GM10266 (cell line): ENCODE measurements around the gene ABCA8.
"Not testable (repeated sequence)": the region's sequence is repeated elsewhere in the genome, so short reads cannot be mapped to it uniquely, and the experiment has no call there.

ENCODE experiments used
- DNase-seq: peaks from one replicate; pipeline ENCODE4 v3.0.0; 2012; ENCODE audit errors: extremely low spot score
- CTCF ChIP-seq: IDR thresholded peaks from 2 replicates; pipeline ENCODE4 v1.5.1; 2012; ENCODE audit warnings: mild to moderate bottlenecking, low read depth; ENCODE audit not compliant: control insufficient read depth, insufficient read depth; ENCODE audit errors: missing control alignments

ABCA8 gene

GRCh38 chr17:68972119-68972704 is 17.0 kb upstream of the ABCA8 start:
- peak; percentile 25 for DNase-seq
- peak; percentile 31 for TF ChIP-seq CTCF

- DNase-seq: no peak
- TF ChIP-seq CTCF: no peak
Measured at GRCh38 chr17:68969101-68969500, 13.9 kb upstream of the ABCA8 start.

GRCh38 chr17:68963958-68964357 is 8.8 kb upstream of the ABCA8 start:
- DNase-seq: no peak
- TF ChIP-seq CTCF: no peak

DNA sequence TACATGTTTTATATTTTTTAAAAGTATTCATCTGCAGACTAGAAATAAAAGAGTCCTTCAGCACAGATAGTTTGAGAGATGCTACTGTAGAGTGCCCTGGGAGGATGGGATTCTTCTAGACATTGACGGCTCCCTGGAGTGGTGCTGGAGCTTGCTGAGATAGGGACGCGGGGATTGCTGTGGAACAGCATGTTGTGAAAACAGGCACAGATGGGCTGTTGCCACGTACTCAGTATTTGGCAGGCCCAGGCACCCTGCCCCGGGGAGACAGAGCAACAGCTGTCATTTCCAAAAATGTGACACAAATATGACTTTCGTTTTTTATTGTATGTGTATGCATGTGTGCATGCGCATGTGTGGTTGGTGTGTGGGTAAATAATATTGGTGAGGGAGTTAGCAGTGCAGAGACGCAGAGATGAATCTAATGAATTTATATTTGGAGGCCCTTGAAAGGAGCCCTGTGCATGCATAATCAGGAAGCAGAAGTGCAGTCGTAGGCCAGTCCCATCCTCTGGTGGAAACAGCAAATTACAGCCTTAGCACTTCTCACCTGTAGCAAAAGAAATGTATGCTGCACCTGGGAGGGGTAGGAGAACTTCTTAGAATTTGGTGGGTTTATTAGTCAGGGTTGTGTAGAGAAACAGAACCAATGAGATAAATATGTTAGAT is 6.2 kb upstream of the ABCA8 start:
- DNase-seq: no peak
- TF ChIP-seq CTCF: no peak

GRCh38 chr17:68959117-68959516 is 3.9 kb upstream of the ABCA8 start:
- DNase-seq: not testable (repeated sequence)

DNA sequence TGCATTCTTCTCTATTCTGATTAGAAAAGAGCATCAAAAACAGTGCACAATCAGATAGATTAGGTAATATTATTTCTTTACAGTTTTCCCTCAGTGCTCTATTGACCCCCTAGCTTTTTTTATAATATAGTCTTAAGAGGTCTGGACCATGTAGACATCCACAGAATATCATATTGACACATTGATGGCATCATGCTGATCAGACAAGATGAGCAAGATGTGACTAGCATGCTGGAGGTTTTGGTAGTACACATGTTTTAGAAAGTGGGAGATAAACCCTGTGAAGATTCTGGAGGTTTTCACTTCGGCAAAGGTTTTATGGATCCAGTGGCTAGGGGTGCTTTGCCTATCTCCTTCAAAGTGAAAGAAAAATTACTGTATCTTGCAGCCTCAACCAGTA is 2.8 kb upstream of the ABCA8 start:
- DNase-seq: no peak
- no peak for TF ChIP-seq CTCF

- no peak for TF ChIP-seq CTCF
Measured at GRCh38 chr17:68954146-68954896, 871 bp downstream of the ABCA8 start.

More at GRCh38 chr17:68954146-68954896, 871 bp downstream of the ABCA8 start:
- no peak for DNase-seq
